GM19025 (cell line): ENCODE data around the gene PSME3IP1.

Experiments
- ATAC-seq: cut with Tn5 transposase; IDR thresholded peaks from one replicate; pipeline ENCODE4 v1.9.1; 2021; ENCODE audit warnings: mild to moderate bottlenecking, low read depth, moderate library complexity; ENCODE audit not compliant: unreplicated experiment

Gene PSME3IP1, protein sequence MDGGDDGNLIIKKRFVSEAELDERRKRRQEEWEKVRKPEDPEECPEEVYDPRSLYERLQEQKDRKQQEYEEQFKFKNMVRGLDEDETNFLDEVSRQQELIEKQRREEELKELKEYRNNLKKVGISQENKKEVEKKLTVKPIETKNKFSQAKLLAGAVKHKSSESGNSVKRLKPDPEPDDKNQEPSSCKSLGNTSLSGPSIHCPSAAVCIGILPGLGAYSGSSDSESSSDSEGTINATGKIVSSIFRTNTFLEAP

DNA sequence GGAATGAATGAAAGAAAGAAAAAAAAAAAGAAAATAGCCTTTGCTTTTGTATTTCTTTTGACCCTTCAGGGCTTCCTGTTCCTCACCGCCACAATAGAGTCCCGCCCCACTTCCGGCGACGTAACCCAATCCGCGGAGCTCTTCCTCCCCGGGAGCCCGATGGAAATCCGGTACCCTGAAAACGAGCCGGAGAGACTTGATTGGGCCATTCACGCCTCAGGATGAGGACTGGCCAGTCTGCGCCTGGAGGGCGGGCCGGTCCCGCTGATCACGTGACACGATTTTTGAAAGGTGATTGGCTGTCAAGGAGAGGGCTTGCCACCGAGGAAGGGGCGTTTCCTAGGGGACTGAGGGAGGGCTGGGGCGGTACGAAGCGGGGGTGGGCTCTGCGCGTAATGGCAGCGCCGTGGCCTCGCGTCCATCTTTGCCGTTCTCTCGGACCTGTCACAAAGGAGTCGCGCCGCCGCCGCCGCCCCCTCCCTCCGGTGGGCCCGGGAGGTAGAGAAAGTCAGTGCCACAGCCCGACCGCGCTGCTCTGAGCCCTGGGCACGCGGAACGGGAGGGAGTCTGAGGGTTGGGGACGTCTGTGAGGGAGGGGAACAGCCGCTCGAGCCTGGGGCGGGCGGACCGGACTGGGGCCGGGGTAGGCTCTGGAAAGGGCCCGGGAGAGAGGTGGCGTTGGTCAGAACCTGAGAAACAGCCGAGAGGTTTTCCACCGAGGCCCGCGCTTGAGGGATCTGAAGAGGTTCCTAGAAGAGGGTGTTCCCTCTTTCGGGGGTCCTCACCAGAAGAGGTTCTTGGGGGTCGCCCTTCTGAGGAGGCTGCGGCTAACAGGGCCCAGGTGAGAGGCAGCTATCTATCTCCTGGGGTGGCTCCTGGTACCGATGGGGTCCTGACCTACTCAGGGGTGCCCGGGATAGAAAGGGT, at the start of gene PSME3IP1, which contains the start of gene RSPRY1:
Gene PSME3IP1 (minus strand): TSS at position 95 of the 927 bp plus-strand sequence. CDS start 12,185 bp downstream, outside the sequence.
Gene RSPRY1 (plus strand): TSS at position 385 of the 927 bp plus-strand sequence. CDS start 18,330 bp downstream, outside the sequence.
- ATAC-seq, result peak; percentile 86

DNA sequence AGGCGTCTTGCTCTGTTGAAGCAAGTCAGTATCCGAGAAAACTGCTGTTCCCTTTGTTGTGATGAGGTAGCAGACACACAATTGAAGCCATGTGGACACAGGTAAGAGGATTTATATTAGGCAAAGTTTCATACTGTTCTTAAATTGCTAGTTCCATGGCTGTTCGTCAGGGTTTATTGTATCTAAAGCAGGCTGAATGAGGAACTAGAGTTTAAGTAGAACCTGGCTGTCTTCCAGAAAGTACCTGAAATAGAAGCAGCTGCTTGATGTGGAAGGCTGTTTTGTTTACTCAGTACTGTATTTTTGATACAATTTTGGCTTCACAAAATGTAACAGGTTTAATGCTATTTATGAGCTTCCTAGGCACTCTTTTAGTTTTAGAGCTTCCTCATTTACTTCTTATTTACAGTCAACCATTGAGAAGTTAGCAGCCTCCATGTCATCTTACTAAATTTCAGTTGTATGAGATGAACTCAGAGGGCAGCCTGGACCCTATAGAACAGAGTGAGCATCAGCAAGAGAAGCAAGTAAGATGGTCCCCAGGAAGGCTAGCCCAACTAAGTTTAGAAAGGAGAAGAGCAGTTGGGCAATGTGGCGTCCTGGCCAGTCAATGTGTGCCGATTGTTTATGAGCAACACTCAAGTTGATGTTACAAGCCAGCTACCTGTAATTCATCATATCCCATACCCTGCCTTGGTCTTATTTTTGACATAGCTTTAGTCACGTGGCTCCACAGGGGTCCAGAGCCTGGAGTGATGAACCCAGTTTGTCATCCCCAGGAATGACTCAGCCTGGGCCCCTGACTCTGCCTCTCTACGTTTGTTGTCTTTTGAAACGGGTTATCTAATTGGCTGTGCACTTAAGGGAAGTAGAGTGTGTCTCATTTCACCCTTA, 49.5 kb upstream of the PSME3IP1 start:
- no peak for ATAC-seq

DNA sequence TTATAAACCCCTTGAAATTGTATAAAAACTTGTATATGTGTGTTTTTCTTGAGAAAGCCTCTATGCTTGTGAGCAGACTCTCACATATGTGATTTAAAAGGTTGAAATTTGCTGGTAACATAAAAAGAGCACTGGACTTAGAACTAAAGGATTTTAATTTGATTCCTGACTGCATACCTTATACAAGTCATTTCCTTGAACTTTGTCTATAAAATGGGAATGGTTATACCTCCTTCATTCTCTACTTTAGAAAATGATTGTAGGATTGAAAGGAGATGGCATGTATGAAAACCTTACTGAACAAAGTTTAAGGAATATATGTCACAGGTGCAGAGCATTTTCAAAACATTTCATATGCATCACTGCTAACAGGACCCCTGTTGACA, 48.9 kb upstream of the PSME3IP1 start:
- no peak for ATAC-seq

DNA sequence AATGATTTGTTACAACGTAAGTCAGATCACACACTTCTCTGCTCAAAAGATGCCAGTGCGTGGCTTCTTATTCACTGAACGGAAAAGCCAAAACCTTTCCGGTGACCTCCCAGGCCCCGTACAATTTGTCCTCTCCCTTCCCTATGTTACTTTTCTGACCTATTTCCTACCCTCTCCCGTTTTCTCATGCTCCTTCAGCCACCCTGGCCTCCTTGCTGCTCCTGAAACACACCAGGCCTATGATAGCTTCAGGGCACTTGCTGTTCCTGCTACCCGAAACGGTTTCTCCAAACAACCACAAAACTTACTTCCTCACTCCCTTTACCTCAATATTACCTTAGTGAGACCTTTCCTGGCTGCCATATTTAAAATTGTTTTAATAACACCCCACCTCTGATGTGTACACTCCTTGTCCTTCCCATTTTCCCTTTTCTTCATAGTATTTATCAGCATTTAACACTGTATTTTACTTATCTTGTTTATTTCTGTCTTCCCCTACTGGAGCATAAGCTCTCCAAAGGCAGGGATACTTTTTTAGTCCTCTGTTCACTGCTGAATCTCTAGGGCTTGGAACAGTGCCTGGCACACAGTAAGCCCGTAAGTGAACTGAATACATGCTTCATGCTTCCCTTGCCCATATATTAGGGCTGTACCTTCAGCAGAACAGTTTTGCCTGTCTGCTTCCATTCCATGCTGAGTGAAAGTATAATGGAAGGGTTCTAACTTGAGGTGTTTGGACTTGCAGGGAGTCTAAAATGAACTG, 48.3 kb upstream of the PSME3IP1 start:
- ATAC-seq, result no peak

DNA sequence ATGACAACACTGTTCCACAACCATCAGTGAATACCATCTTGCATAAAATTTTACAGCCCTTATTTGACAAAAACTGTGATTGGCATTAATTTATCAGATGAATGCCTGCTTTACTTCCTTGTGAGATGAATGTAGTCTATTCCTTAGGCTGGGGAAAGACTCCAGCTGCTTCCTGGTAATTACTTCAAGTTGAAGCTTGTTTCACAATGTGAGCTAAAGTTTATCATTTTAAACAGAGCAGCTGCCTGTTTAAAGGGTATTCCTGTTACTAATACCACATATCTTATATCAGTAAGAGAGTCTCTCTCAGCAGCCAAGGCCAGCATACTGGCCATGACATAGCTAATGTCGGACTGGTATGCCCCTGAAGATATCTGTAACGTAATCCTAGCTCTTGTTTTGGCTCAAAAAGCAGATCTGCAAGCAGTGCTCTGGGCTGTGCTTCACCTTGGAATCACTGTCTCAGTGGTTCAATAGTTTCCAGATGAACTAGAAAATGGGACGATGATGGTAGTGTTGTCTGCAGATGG, 46.0 kb upstream of the PSME3IP1 start:
- ATAC-seq, result no peak

DNA sequence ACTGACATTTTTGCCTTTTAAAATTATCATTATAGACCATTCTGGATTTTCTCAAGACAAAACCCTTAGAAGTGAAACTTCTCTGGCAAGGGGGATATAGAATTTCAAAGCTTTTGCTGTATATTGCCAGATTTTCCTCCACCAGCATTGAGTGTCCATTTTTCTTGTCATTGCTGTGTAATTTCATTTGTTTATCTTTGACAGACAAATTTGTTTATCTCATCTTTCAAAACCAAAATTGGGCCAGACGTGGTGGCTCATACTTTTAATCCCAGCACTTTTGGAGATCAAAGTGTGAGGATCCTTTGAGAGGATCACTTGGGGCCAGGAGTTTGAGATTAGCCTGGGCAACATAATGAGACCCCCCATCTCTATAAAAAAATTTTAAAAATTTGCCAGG, 43.2 kb upstream of the PSME3IP1 start:
- ATAC-seq, result no peak

DNA sequence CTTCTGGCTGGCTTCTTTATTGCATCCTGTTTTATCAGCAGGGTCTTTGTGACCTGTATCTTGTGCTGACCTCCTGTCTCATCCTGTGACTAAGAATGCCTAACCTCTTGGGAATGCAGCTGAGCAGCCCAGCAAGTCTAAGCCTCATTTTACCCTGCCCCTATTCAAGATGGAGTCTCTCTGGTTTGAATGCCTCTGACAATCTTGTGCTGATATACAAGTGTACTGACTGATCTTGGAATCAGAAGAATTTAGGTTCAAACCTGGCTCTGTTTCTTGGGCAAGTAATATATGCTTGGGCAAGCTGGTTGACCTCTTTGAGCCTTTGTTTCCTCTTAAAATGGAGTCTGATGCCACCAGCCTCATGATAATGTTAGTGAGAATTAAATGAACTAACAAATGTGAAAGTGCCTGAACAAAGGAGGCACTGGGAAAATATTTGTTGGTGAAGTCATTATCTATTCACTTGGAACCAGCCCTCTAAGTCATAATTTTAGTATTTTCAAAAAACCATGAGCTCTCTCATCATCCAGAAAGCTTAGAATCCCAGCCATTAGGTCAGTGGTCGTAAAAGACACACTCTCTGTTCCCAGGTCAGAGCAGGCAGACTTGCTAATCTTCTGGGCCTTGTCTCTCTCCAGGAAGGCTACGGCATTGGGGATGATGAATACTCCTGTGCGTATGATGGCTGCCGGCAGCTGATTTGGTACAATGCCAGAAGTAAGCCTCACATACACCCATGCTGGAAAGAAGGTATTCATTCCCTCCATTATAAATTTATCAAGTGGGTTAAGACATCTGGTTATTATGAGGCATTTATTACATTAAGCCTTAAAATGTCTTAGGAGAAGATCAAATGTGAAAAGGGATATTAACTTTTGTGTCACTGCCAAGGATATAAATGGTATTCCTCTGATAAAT, 41.1 kb upstream of the PSME3IP1 start:
- no peak for ATAC-seq

DNA sequence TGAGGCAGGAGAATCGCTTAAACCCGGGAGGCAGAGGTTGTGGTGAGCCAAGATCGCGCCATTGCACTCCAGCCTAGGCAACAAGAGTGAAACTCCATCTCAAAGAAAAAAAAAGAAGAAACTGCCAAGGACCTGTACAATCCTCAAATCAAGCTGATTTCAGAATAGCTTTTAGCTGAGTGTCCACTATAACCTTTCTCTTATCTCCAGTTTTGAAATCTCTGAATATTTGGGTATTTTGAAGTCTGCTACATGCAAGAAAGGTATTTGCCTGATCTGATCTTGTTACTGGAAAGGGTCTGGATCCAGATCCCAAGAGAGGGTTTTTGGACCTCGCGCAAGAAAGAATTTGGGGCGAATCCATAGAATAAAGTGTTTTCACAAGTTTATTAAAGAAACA, 40.1 kb upstream of the PSME3IP1 start:
- ATAC-seq, result no peak

DNA sequence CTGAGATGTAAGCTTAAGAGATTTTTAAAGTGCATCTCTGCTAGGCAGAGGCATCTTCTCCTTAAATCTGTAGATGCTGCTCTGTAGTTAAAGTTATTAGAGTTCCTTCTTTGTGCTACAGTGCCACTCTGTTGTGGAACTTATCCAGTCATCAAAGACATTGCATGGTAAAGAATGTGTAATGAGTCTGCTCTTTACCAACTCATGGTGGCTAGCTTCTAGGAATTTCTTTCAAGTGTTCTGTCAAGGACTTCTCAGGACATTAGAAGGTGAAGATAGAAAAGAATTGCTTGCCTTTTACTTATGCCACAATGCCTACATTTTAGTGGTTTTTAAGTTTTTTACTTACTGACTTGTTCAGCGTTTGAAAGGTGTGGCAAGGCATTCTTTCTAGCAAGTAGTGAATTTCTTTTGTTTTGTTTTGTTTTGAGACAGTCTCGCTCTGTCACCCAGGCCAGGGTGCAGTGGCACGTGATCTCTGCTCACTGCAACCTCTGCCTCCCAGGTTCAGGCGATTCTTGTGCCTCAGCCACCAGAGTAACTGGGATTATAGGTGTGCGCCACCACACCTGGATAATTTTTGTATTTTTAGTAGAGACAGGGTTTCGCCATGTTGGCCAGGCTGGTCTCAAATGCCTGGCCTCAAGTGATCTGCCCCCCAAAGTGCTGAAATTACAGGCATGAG, 39.0 kb upstream of the PSME3IP1 start:
- ATAC-seq, result no peak

DNA sequence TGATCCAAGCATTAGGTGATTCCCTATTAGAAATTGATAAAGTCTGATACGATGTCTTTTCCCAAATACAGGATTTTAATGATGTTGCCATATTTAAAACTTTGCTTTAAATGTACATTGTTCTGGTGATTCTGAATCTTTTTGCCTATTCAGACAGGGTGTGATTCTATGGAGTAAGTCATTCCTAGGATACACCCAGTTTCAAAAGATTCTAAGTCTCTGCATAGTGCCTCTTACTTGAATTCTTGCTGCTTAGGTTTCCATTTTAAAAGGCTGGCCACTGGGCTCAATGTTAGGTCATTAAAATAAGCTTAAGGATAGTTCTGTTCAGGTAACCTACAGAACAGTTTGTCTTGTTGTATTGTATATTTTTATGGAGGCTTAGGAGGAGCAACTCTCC, 37.2 kb upstream of the PSME3IP1 start:
- no peak for ATAC-seq

DNA sequence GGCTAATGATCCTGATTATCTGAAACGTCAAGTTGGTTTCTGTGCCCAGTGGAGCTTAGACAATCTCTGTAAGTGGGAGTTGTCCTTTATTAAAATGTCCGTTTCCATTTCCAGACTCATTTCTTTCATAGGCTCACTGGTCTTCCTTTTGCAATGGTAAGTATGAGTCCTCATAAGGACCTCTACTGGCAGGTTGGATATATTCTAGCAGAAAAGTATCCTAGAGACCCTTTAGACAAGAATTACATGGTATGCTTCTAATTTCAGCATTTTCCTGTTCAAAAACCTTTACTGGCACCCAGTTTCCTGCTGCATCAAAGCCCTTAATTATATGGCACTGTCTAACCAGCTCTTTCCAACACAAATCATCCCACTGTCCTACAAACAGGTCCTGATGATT, 31.1 kb upstream of the PSME3IP1 start:
- ATAC-seq, result no peak

DNA sequence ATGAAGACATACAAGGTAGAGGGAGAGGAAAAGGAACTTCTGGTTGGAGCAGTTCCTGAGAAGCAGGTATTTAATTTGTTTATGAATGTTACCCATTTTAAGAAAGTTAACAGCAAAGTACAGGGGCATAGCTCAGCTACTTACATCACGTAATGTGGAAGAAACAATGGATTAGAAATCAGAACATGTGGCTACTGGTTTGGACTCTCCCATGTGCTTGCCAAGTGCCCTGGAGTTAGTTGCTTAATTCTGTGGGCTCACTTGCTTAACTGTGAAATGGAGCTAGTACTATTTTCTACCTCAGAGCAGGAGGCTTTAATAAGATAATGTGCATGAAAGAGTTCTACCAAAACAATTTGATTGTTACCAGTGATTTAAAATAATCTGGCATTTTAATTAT, 27.6 kb upstream of the PSME3IP1 start:
- ATAC-seq, result no peak

DNA sequence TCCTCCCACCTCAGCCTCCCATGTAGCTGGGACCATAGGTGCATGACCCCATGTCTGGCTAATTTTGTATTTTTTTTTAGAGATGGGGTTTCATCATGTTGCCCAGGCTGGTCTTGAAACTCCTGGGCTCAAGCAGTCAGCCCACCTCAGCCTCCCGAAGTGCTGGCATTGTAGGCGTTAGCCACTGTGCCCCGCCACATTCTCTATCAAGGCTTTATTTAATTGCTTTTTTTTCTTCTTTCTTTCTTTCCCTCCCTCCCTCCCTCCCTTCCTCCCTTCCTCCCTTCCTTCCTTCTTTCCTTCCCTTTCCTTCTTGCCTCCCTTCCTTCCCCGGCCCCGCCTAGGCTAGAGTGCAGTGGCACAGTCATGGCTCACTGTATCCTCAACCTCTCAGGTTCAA, 23.9 kb upstream of the PSME3IP1 start:
- ATAC-seq, result no peak

DNA sequence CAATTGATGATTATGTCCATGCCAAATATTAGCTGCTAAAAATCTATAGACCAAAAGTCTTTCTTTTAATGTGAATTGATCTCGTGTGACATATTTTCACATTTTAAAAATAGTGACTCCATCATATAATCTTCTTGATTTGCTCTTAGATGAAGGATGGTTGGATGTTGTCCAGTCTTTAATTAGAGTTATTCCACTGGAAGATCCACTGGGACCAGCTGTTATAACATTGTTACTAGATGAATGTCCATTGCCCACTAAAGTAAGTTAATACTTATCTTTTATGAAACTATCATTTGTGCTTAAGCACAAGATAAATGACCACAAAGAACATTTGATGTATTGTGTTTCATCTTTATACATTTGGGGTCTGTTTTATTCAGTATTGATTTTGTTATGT, 23.1 kb upstream of the PSME3IP1 start:
- no peak for ATAC-seq

DNA sequence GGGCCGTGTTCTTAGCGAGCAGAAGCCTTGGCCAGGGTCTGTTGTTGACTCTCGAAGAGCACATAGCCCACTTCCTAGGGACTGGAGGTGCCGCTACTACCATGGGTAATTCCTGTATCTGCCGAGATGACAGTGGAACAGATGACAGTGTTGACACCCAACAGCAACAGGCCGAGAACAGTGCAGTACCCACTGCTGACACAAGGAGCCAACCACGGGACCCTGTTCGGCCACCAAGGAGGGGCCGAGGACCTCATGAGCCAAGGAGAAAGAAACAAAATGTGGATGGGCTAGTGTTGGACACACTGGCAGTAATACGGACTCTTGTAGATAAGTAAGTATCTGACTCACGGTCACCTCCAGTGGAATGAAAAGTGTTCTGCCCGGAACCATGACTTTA, 18.8 kb upstream of the PSME3IP1 start:
- ATAC-seq, result no peak

DNA sequence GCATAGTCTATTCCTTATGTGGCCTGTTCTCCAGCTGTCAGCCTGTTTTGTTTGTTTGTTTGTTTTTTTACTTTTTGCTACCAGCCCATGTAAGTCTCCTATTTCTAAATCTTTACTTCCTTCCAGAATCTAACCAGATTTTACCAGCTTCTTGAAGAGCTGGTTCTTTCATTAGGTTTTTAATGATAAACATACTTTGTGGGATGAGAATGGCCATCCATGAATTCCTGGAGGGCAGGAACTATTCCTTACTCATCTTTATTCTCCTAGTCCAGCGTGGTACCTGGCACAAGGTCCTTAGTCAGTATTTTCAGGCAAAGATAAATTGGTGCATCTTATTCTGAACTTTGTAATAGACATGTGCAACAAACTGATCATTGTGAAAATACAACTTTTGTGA, 17.6 kb upstream of the PSME3IP1 start:
- ATAC-seq, result no peak

DNA sequence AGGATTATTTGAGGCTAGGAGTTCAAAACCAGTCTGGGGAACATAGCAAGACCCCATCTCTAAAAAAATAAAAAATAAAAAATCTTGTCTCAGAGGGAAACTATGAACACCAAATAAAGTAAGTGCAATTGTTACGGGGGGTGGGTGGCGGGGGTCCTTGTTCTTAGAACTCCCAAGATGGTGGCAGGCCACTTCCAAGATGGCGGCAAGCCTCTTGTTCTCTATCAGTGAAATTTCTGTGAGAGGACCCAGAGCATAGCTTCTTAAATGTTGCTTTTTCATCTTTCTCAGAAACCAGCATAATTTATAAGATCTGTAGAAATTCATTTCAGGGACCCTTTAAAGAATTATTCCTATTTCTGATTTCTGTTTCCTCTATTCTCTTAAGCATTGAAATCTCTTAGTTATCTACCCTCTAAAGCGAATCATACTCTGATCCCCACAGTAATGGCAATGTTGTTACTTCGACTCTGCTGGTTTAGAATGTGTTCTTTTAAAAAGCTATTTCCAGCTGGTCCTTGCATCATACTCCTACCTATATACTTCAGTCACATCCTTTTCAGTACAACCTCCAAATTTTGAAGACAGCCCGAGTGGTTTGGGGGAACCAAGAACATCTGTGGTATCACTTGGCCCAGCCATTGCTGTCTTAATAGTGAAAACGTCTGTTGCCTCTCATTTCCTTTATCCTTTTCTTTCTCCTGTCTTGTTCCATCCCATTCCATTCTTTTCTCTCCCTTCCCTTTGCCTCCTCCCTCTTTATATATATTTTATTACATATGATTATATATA, 16.5 kb upstream of the PSME3IP1 start:
- no peak for ATAC-seq
